ENCODE measurements around the gene MXI1. TPM values are rescaled to one million over a fixed set of nuclear protein-coding genes. Genes with fewer than 3 reads are reported as not detected.
"Not testable (repeated sequence)": the region's sequence is repeated elsewhere in the genome, so short reads cannot be mapped to it uniquely, and the experiment has no call there.

Gene MXI1
- total RNA-seq, 2 experiments from 2014 or later = 11.7 to 22.3 TPM

GRCh38 chr10:110330675-110331074 lies 123.3 kb downstream of the MXI1 start:
- intact Hi-C loops (cut with micrococcal nuclease; ENCODE audit: unreplicated experiment) = no loop called here
- Histone ChIP-seq H3K36me3 (ENCODE audit: insufficient read depth, low read length) (no peaks in the 10 kb centered on the region), H3K4me2 (ENCODE audit: low read length) (no peak overlapping the region), H3K4me3 (ENCODE audit: low read depth, low read length, poor library complexity, severe bottlenecking) (no peak overlapping the region), H2AFZ (ENCODE audit: low read length) (no peak overlapping the region), H3K9me2 (ENCODE audit: insufficient read depth, low read length) (no peaks in the 10 kb centered on the region), H3K9me3 (ENCODE audit: low read length) (peaks cover 9% of the 10 kb centered on the region; the same call in 1 of the 2 replicates), H3K27ac (ENCODE audit: low read depth, low read length, poor library complexity, severe bottlenecking) (no peak overlapping the region), H3K4me1 (ENCODE audit: insufficient read depth, low read length, poor library complexity, severe bottlenecking) (peaks cover 6% of the 10 kb centered on the region), H3K79me2 (ENCODE audit: insufficient read depth, low read depth, low read length) (no peaks in the 10 kb centered on the region), H4K20me1 (ENCODE audit: insufficient read depth, low read length) (no peaks in the 10 kb centered on the region)
- DNase-seq (ENCODE audit: low spot score) = no peak
- TF ChIP-seq CTCF (conservative IDR thresholded peaks at IDR 0.05; ENCODE audit: low read length) = no peak
- ChIA-PET POLR2A (interaction anchor here (0.5 kb wide), 1 partner anchor 47 kb away, joined by 4 read pairs; no protein-coding TSS in a partner anchor), CTCF (ENCODE audit: unreplicated experiment) (no interaction called here)
- BruUV-seq (replicated peaks) = no TSS peak

GRCh38 chr10:110331226-110331795 lies 123.9 kb downstream of the MXI1 start:
- H3K79me2 ChIP-seq (ENCODE audit: insufficient read depth, low read depth, low read length); CTCF ChIA-PET (ENCODE audit: unreplicated experiment); H3K9me3 ChIP-seq (ENCODE audit: low read length); BruUV-seq (replicated peaks); H3K4me2 ChIP-seq (ENCODE audit: low read length); H3K27ac ChIP-seq (ENCODE audit: low read depth, low read length, poor library complexity, severe bottlenecking); H3K4me1 ChIP-seq (ENCODE audit: insufficient read depth, low read length, poor library complexity, severe bottlenecking); H2AFZ ChIP-seq (ENCODE audit: low read length); H3K9me2 ChIP-seq (ENCODE audit: insufficient read depth, low read length); DNase-seq (ENCODE audit: low spot score); H3K36me3 ChIP-seq (ENCODE audit: insufficient read depth, low read length); H4K20me1 ChIP-seq (ENCODE audit: insufficient read depth, low read length); intact Hi-C loops (cut with micrococcal nuclease; ENCODE audit: unreplicated experiment); H3K4me3 ChIP-seq (ENCODE audit: low read depth, low read length, poor library complexity, severe bottlenecking): not testable (repeated sequence)
- POLR2A ChIA-PET = interaction anchor here (1.0 to 1.5 kb wide), 2 partner anchors 8 to 17 kb away, joined by 4 to 7 read pairs; no protein-coding TSS in a partner anchor

- Histone ChIP-seq H3K4me2 (ENCODE audit: low read length) (no peak overlapping the region), H3K9me3 (ENCODE audit: low read length) (peaks cover 9% of the 10 kb centered on the region; the same call in 1 of the 2 replicates), H3K9me2 (ENCODE audit: insufficient read depth, low read length) (no peaks in the 10 kb centered on the region), H3K79me2 (ENCODE audit: insufficient read depth, low read depth, low read length) (no peaks in the 10 kb centered on the region), H3K36me3 (ENCODE audit: insufficient read depth, low read length) (no peaks in the 10 kb centered on the region), H3K4me3 (ENCODE audit: low read depth, low read length, poor library complexity, severe bottlenecking) (no peak overlapping the region), H3K4me1 (ENCODE audit: insufficient read depth, low read length, poor library complexity, severe bottlenecking) (peaks cover 9% of the 10 kb centered on the region), H3K27ac (ENCODE audit: low read depth, low read length, poor library complexity, severe bottlenecking) (no peak overlapping the region), H4K20me1 (ENCODE audit: insufficient read depth, low read length) (no peaks in the 10 kb centered on the region), H2AFZ (ENCODE audit: low read length) (no peak overlapping the region)
- intact Hi-C loops (cut with micrococcal nuclease; ENCODE audit: unreplicated experiment) = no loop called here
- no peak for TF ChIP-seq EZH2phosphoT487 (IDR thresholded peaks at IDR 0.05; ENCODE audit: borderline replicate concordance, low read depth, low read length)
- TF ChIP-seq CTCF (conservative IDR thresholded peaks at IDR 0.05; ENCODE audit: low read length) = no peak
- POLR2A ChIA-PET = interaction anchor here (0.6 to 2.6 kb wide), 8 partner anchors 10 to 313 kb away, joined by 3 to 14 read pairs (median 3); partner anchors contain the start of gene MXI1
- no TSS peak for BruUV-seq (replicated peaks)
- DNase-seq (ENCODE audit: low spot score) = no peak
- CTCF ChIA-PET (ENCODE audit: unreplicated experiment) = interaction anchor here (1.1 kb wide), 1 partner anchor 8 kb away, joined by 3 read pairs; no protein-coding TSS in a partner anchor
Measured at GRCh38 chr10:110334061-110334656, 126.8 kb downstream of the MXI1 start.

All from OCI-LY7 (cell line).